MCF 10A (cell line): ENCODE measurements around the gene DOCK11. TPM values are rescaled to one million over a fixed set of nuclear protein-coding genes. Genes with fewer than 3 reads are reported as not detected.
"Not testable (repeated sequence)": the region's sequence is repeated elsewhere in the genome, so short reads cannot be mapped to it uniquely, and the experiment has no call there.

Experiments used
- BruUV-seq: library from RNA; stranded (reverse); fragments of 400-500 nt; replicated peaks from 2 replicates; lab custom pipeline; 2021; lab: Mats Ljungman, UMichigan
- CTCF ChIA-PET: fragments of 300-600 bp; sonication (Branson Sonifier 250); formaldehyde crosslinking; extraction: SDS; loops from one replicate; lab custom pipeline; 2021; ENCODE audit warnings: antibody characterized with exemption, inconsistent platforms; lab: Yijun Ruan, JAX
- POLR2A ChIA-PET: fragments of 300-600, 350-650 bp; sonication (Branson Sonifier 250); formaldehyde crosslinking; extraction: SDS; loops from one replicate; lab custom pipeline; 2020; ENCODE audit warnings: antibody characterized with exemption, inconsistent platforms; lab: Yijun Ruan, JAX
- DNase-seq: peaks from one replicate; pipeline ENCODE4 v3.0.0-alpha.2; 2018; ENCODE audit not compliant: unreplicated experiment
- H3K27ac Mint-ChIP-seq: one replicate; pipeline ENCODE4 v1.8.0; 2022; ENCODE audit warnings: mild to moderate bottlenecking, low read depth, mixed read lengths; ENCODE audit not compliant: unreplicated experiment
- H3K27me3 Mint-ChIP-seq: one replicate; pipeline ENCODE4 v1.8.0; 2022; ENCODE audit warnings: mixed read lengths; ENCODE audit not compliant: insufficient read depth, unreplicated experiment
- H3K36me3 Mint-ChIP-seq: one replicate; pipeline ENCODE4 v1.8.0; 2022; ENCODE audit warnings: mild to moderate bottlenecking, moderate library complexity, mixed read lengths; ENCODE audit not compliant: insufficient read depth, unreplicated experiment
- H3K4me1 Mint-ChIP-seq: one replicate; pipeline ENCODE4 v1.8.0; 2022; ENCODE audit warnings: mixed read lengths; ENCODE audit not compliant: insufficient read depth, unreplicated experiment
- H3K4me3 Mint-ChIP-seq: one replicate; pipeline ENCODE4 v1.8.0; 2022; ENCODE audit warnings: mild to moderate bottlenecking, moderate library complexity, mixed read lengths; ENCODE audit not compliant: unreplicated experiment
- H3K9me3 Mint-ChIP-seq: one replicate; pipeline ENCODE4 v1.8.0; 2022; ENCODE audit warnings: mixed read lengths; ENCODE audit not compliant: unreplicated experiment
- CTCF ChIP-seq: fragments of 200-600 bp; IDR thresholded peaks from one replicate; pipeline ENCODE4 v1.8.0; 2022; ENCODE audit warnings: antibody characterized with exemption, mild to moderate bottlenecking; ENCODE audit not compliant: unreplicated experiment
- intact Hi-C: fragments of 100-400 bp; cut with micrococcal nuclease; formaldehyde crosslinking; loops from 2 replicates; pipeline ENCODE4 v1.14.1; 2022
- total RNA-seq: library from RNA; stranded (reverse); gene quantifications from 2 replicates; pipeline ENCODE4 v1.2.3, GENCODE V29; 2022

DOCK11 gene
- total RNA-seq, 1 experiment from 2014 or later: 1.9 TPM

GRCh38 chrX:118729042-118729652 lies 233.5 kb downstream of the DOCK11 start:
- no peak for TF ChIP-seq CTCF
- no peak for DNase-seq
- peaks cover 8% of the 10 kb centered on the region for H3K36me3 Mint-ChIP-seq
- peaks cover 26% of the 10 kb centered on the region for H3K4me1 Mint-ChIP-seq
- BruUV-seq: TSS peak; percentile 39
- ChIA-PET POLR2A (interaction anchor here (0.8 to 2.6 kb wide), 4 partner anchors 11 to 72 kb away, joined by 3 to 10 read pairs (median 4); no protein-coding TSS in a partner anchor), CTCF (interaction anchor here (0.7 to 2.1 kb wide), 3 partner anchors 13 to 84 kb away, joined by 3 to 5 read pairs (median 5); no protein-coding TSS in a partner anchor)
- H3K4me3 Mint-ChIP-seq: peak overlapping the region; percentile 13
- H3K27ac Mint-ChIP-seq: no peak overlapping the region
- no peaks in the 10 kb centered on the region for H3K9me3 Mint-ChIP-seq
- intact Hi-C loops: no loop called here
- peaks cover 10% of the 10 kb centered on the region for H3K27me3 Mint-ChIP-seq

GRCh38 chrX:118730500-118731247 lies 235.1 kb downstream of the DOCK11 start:
- Mint-ChIP-seq H3K4me1 (peaks cover 20% of the 10 kb centered on the region), H3K4me3 (no peak overlapping the region), H3K36me3 (peaks cover 8% of the 10 kb centered on the region), H3K27me3 (peaks cover 16% of the 10 kb centered on the region), H3K27ac (no peak overlapping the region), H3K9me3 (no peaks in the 10 kb centered on the region)
- POLR2A ChIA-PET: interaction anchor here (0.9 to 2.6 kb wide), 4 partner anchors 10 to 15 kb away, joined by 3 to 10 read pairs (median 6); no protein-coding TSS in a partner anchor
- DNase-seq: peak; percentile 80
- CTCF ChIA-PET: interaction anchor here (2.1 kb wide), 1 partner anchor 12 kb away, joined by 5 read pairs; no protein-coding TSS in a partner anchor
- TF ChIP-seq CTCF: no peak
- no TSS peak for BruUV-seq
- intact Hi-C loops: no loop called here

GRCh38 chrX:118732551-118732950 lies 236.9 kb downstream of the DOCK11 start:
- H3K4me1 Mint-ChIP-seq: peaks cover 15% of the 10 kb centered on the region
- BruUV-seq, intact Hi-C loops, DNase-seq, POLR2A ChIA-PET, H3K27ac Mint-ChIP-seq, H3K4me3 Mint-ChIP-seq, H3K9me3 Mint-ChIP-seq, H3K36me3 Mint-ChIP-seq, CTCF ChIA-PET: not testable (repeated sequence)
- peaks cover 27% of the 10 kb centered on the region for H3K27me3 Mint-ChIP-seq

GRCh38 chrX:118734909-118735308 lies 239.3 kb downstream of the DOCK11 start:
- Mint-ChIP-seq H3K4me3 (no peak overlapping the region), H3K27ac (no peak overlapping the region), H3K27me3 (peaks cover 23% of the 10 kb centered on the region), H3K9me3 (no peaks in the 10 kb centered on the region), H3K36me3 (no peaks in the 10 kb centered on the region), H3K4me1 (peaks cover 7% of the 10 kb centered on the region)
- ChIA-PET POLR2A (no interaction called here), CTCF (interaction anchor here (1.1 kb wide), 1 partner anchor 99 kb away, joined by 4 read pairs; no protein-coding TSS in a partner anchor)
- intact Hi-C loops: no loop called here
- BruUV-seq: no TSS peak
- TF ChIP-seq CTCF: no peak
- DNase-seq: no peak

Other genes with a start within 250 kb of the DOCK11 start
- gene WDR44, start 149.7 kb upstream of the DOCK11 start, total RNA-seq: 13.2 and 14.1 TPM in 2 replicates
- gene IL13RA1, start 231.8 kb downstream of the DOCK11 start, total RNA-seq: 27.4 and 32.4 TPM in 2 replicates